Measurements from ENCODE around the gene KAZN.

GRCh38 chr1:14617791-14618190, 19.3 kb downstream of the KAZN start:
- TF ChIP-seq CTCF (IDR thresholded peaks at IDR 0.05) (no peak), POLR2A (IDR thresholded peaks at IDR 0.05) (no peak)

Data from testis (tissue), 2 donors.